H1 (cell line): ENCODE results near the gene CENPC. TPM values are rescaled to one million over a fixed set of nuclear protein-coding genes. Genes with fewer than 3 reads are reported as not detected.

ENCODE experiments used
- CTCF ChIA-PET: fragments of 300-600 bp; sonication (Branson Sonifier 250); formaldehyde crosslinking; loops from one replicate; lab custom pipeline; 2021; ENCODE audit not compliant: partially characterized antibody; lab: Charles Lee
- POLR2A ChIA-PET: fragments of 300-600 bp; sonication (Branson Sonifier 250); formaldehyde crosslinking; loops from one replicate; lab custom pipeline; 2021; ENCODE audit warnings: inconsistent platforms; ENCODE audit not compliant: partially characterized antibody; lab: Charles Lee
- DNase-seq, 2 experiments: peaks; one replicate each; pipeline versions ENCODE4 v3.0.0 to v3.0.0-alpha.2; 2010 to 2022; ENCODE audit warnings: low spot score in 2 of 2, low read depth in 1 of 2, mixed read lengths in 1 of 2
- FAIRE-seq: peaks from 2 replicates; lab custom pipeline; 2011; peaks lifted over from hg19 to GRCh38; lab: Jason Lieb, UNC
- H2AFZ ChIP-seq: 2 replicates; pipeline ENCODE4 v1.8.1; 2012; ENCODE audit warnings: low read length, inconsistent platforms
- H2AK5ac ChIP-seq: 2 replicates; pipeline ENCODE4 v1.6.1; 2013; ENCODE audit warnings: low read depth, low read length
- H2BK120ac ChIP-seq: replicated peaks from 2 replicates; pipeline ENCODE3; 2013; ENCODE audit warnings: low read depth, low read length, inconsistent platforms
- H2BK12ac ChIP-seq: 2 replicates; pipeline ENCODE4 v1.6.1; 2013; ENCODE audit warnings: low read depth, low read length
- H2BK15ac ChIP-seq: 2 replicates; pipeline ENCODE4 v1.6.1; 2013; ENCODE audit warnings: low read length
- H2BK20ac ChIP-seq: 2 replicates; pipeline ENCODE4 v1.6.1; 2013; ENCODE audit warnings: low read length
- H2BK5ac ChIP-seq: 2 replicates; pipeline ENCODE4 v1.6.1; 2013; ENCODE audit warnings: low read depth, low read length
- H3K14ac ChIP-seq: 2 replicates; pipeline ENCODE4 v1.6.1; 2013; ENCODE audit warnings: inconsistent platforms; ENCODE audit not compliant: insufficient read length
- H3K18ac ChIP-seq: 2 replicates; pipeline ENCODE4 v1.6.1; 2013; ENCODE audit warnings: low read length; ENCODE audit errors: extremely low read depth
- H3K23ac ChIP-seq: 2 replicates; pipeline ENCODE4 v1.6.1; 2013; ENCODE audit warnings: inconsistent platforms; ENCODE audit not compliant: insufficient read length
- H3K23me2 ChIP-seq: 2 replicates; pipeline ENCODE4 v1.6.1; 2013; ENCODE audit warnings: low read depth, low read length
- H3K27ac ChIP-seq: 2 replicates; pipeline ENCODE4 v1.6.1; 2011; ENCODE audit warnings: low read depth, low read length, inconsistent platforms
- H3K27me3 ChIP-seq, 4 experiments: replicated peaks in 1 of 4; 1 replicate in 1 of 4; 2 replicates in 3 of 4; pipeline versions ENCODE4 v1.6.1 to v1.8.1; 2011 to 2013; ENCODE audit warnings: low read length in 3 of 4, mild to moderate bottlenecking in 3 of 4, inconsistent platforms in 2 of 4, mixed read lengths in 2 of 4, moderate library complexity in 1 of 4; ENCODE audit not compliant: control insufficient read depth in 3 of 4, insufficient read depth in 3 of 4; ENCODE audit errors: extremely low read depth in 1 of 4
- H3K36me3 ChIP-seq, 4 experiments: 2 replicates each; pipeline versions ENCODE4 v1.6.1 to v1.8.1; 2011 to 2013; ENCODE audit warnings: mild to moderate bottlenecking in 4 of 4, low read length in 3 of 4, moderate library complexity in 2 of 4, control low read depth in 1 of 4, inconsistent platforms in 1 of 4; ENCODE audit not compliant: insufficient read depth in 4 of 4, control insufficient read depth in 2 of 4
- H3K4ac ChIP-seq: replicated peaks from 2 replicates; pipeline ENCODE3; 2013; ENCODE audit warnings: low read length, low read depth, mixed read lengths, inconsistent platforms; ENCODE audit not compliant: insufficient read length
- H3K4me1 ChIP-seq, 4 experiments: replicated peaks in 1 of 4; 1 replicate in 1 of 4; 2 replicates in 3 of 4; pipeline versions ENCODE4 v1.6.1 to v1.8.1; 2011 to 2013; ENCODE audit warnings: low read length in 3 of 4, inconsistent platforms in 2 of 4, mixed read lengths in 1 of 4; ENCODE audit not compliant: insufficient read depth in 4 of 4, control insufficient read depth in 3 of 4
- H3K4me2 ChIP-seq, 2 experiments: 2 replicates each; pipeline versions ENCODE4 v1.6.1 to v1.8.1; 2011 to 2013; ENCODE audit warnings: low read depth in 2 of 2, low read length in 2 of 2, control low read depth in 1 of 2, inconsistent platforms in 1 of 2, mild to moderate bottlenecking in 1 of 2; ENCODE audit not compliant: insufficient read depth in 1 of 2
- H3K4me3 ChIP-seq, 4 experiments: fragments of 200-600, 300-600 bp in 1 of 4; sonication (generic), shearing (Covaris generic), sonication (Bioruptor Twin) in 1 of 4; 2 replicates each; pipeline versions ENCODE4 v1.5.1 to v1.8.1; 2011 to 2016; ENCODE audit warnings: low read length in 4 of 4, low read depth in 3 of 4, control low read depth in 2 of 4, inconsistent platforms in 2 of 4, mild to moderate bottlenecking in 2 of 4, mixed read lengths in 1 of 4, moderate library complexity in 1 of 4; ENCODE audit not compliant: insufficient read depth in 2 of 4; ENCODE audit errors: extremely low read depth in 1 of 4
- H3K56ac ChIP-seq: replicated peaks from 2 replicates; pipeline ENCODE3; 2013; ENCODE audit warnings: low read depth, mild to moderate bottlenecking, mixed read lengths, low read length, inconsistent platforms; ENCODE audit not compliant: insufficient read length
- H3K79me1 ChIP-seq: 2 replicates; pipeline ENCODE4 v1.6.1; 2013; ENCODE audit warnings: low read depth, low read length, control low read depth
- H3K79me2 ChIP-seq, 2 experiments: 2 replicates each; pipeline versions ENCODE4 v1.6.1 to v1.8.1; 2012 to 2013; ENCODE audit warnings: low read length in 2 of 2, mild to moderate bottlenecking in 2 of 2, inconsistent platforms in 1 of 2; ENCODE audit not compliant: insufficient read depth in 2 of 2, control insufficient read depth in 1 of 2
- H3K9ac ChIP-seq, 4 experiments: replicated peaks in 1 of 4; 1 replicate in 1 of 4; 2 replicates in 3 of 4; pipeline versions ENCODE4 v1.6.1 to v1.8.1; 2011 to 2013; ENCODE audit warnings: low read depth in 3 of 4, low read length in 3 of 4, control low read depth in 2 of 4, mild to moderate bottlenecking in 2 of 4, moderate library complexity in 2 of 4, inconsistent platforms in 1 of 4; ENCODE audit errors: extremely low read depth in 1 of 4
- H3K9me3 ChIP-seq, 2 experiments: 2 replicates each; pipeline versions ENCODE4 v1.6.1 to v1.8.1; 2012 to 2013; ENCODE audit warnings: mild to moderate bottlenecking in 2 of 2, moderate library complexity in 2 of 2, control low read depth in 1 of 2, inconsistent platforms in 1 of 2, low read depth in 1 of 2, low read length in 1 of 2, mixed read lengths in 1 of 2; ENCODE audit not compliant: insufficient read depth in 2 of 2
- H4K20me1 ChIP-seq, 2 experiments: replicated peaks in 1 of 2; 2 replicates each; pipeline versions ENCODE3 to v1.8.1; 2011 to 2013; ENCODE audit warnings: inconsistent platforms in 2 of 2, low read length in 2 of 2, mild to moderate bottlenecking in 1 of 2; ENCODE audit not compliant: insufficient read depth in 2 of 2, control insufficient read depth in 1 of 2
- H4K5ac ChIP-seq: 2 replicates; pipeline ENCODE4 v1.6.1; 2013; ENCODE audit warnings: low read length, low read depth, mixed read lengths, inconsistent platforms; ENCODE audit not compliant: insufficient read length
- H4K8ac ChIP-seq: 2 replicates; pipeline ENCODE4 v1.8.0; 2013; ENCODE audit warnings: mild to moderate bottlenecking, moderate library complexity, low read length, inconsistent platforms; ENCODE audit not compliant: insufficient read depth; ENCODE audit errors: extremely low read depth
- H4K91ac ChIP-seq: replicated peaks from 2 replicates; pipeline ENCODE3; 2013; ENCODE audit warnings: low read length, mixed read lengths, inconsistent platforms; ENCODE audit not compliant: insufficient read length
- JUN ChIP-seq: IDR thresholded peaks from 2 replicates; pipeline ENCODE4 v1.6.1; 2011; ENCODE audit warnings: low read depth, mild to moderate bottlenecking, improper control_type of control experiment, low read length
- TAF7 ChIP-seq: optimal IDR thresholded peaks from 2 replicates; pipeline ENCODE3; 2011; ENCODE audit warnings: low read depth, mild to moderate bottlenecking, inconsistent platforms, low read length, moderate library complexity, borderline replicate concordance
- WGBS, 2 experiments: shearing (Covaris generic) in 1 of 2; methylation state at CpG; one replicate each; pipeline versions ENCODE4 v1.1.6 to v1.1.7; 2013 to 2015; ENCODE audit warnings: low lambda C conversion rate in 2 of 2, mixed read lengths in 2 of 2, inconsistent platforms in 1 of 2, low coverage in 1 of 2, missing lambda C conversion rate in 1 of 2; ENCODE audit not compliant: insufficient replicate concordance in 2 of 2, insufficient coverage in 1 of 2, insufficient read length in 1 of 2; ENCODE audit errors: extremely low coverage in 1 of 2, missing lambda C conversion rate in 1 of 2; 5-methylcytosine and 5-hydroxymethylcytosine counted together
- polyA plus RNA-seq, 7 experiments: library from polyadenylated mRNA; depleted of rRNA in 3 of 7; stranded (reverse) in 5 of 7; unstranded in 2 of 7; fragments of >200 nt in 5 of 7; fragments of 200-250 nt in 2 of 7; gene quantifications; 1 replicate in 5 of 7; 2 replicates in 1 of 7; 4 replicates in 1 of 7; pipeline versions ENCODE4 v1.2.1 to v1.2.3, GENCODE V29; 2011 to 2013; ENCODE audit warnings: missing spikeins in 2 of 7, mixed read lengths in 2 of 7
- total RNA-seq: library from RNA; stranded (reverse); fragmentation: NEBNext Ultra II Directional; extraction: Animal tissue kit (Norgen Biotek cat#: 25700); gene quantifications from 2 replicates; pipeline ENCODE4 v1.2.1, GENCODE V29; 2021

The CENPC gene
- total and polyA plus RNA-seq, 2 of the 8 experiments (the other 6 are each of a cell fraction or from before 2014, with no cell fraction given), result 2.8 to 15.7 TPM

GRCh38 chr4:67483868-67484602 lies 61.3 kb downstream of the CENPC start:
- H2BK15ac ChIP-seq, result no peak overlapping the region
- H3K27me3 ChIP-seq, result no peaks in the 10 kb centered on the region
- H3K18ac ChIP-seq, result no peak overlapping the region
- H2AK5ac ChIP-seq, result no peak overlapping the region
- H2BK5ac ChIP-seq, result no peak overlapping the region
- no peaks in the 10 kb centered on the region for H3K4me1 ChIP-seq
- TF ChIP-seq TAF7 (no peak), JUN (no peak)
- H3K56ac ChIP-seq, result no peak overlapping the region
- DNase-seq (no peak), FAIRE-seq (peak; percentile 28)
- H2BK12ac ChIP-seq, result no peak overlapping the region
- no peak overlapping the region for H3K4me2 ChIP-seq
- H3K36me3 ChIP-seq, result peaks cover 0 to 11% (median 0%) of the 10 kb centered on the region in 4 experiments; a peak in 1 of 8 replicates
- no peak overlapping the region for H3K27ac ChIP-seq
- H3K79me1 ChIP-seq, result no peaks in the 10 kb centered on the region
- no peak overlapping the region for H2BK20ac ChIP-seq
- CTCF ChIA-PET, result interaction anchor here (0.6 to 1.1 kb wide), 2 partner anchors 69 to 80 kb away, joined by 3 read pairs; no protein-coding TSS in a partner anchor
- H3K23me2 ChIP-seq, result no peaks in the 10 kb centered on the region
- WGBS, 2 experiments, result 88% methylated on average over 5 of the region's 5 CpGs; no CpG with 5 or more reads in 1 of the 2 experiments
- POLR2A ChIA-PET, result interaction anchor here (0.6 kb wide), 1 partner anchor 64 kb away, joined by 4 read pairs; no protein-coding TSS in a partner anchor
- H3K79me2 ChIP-seq, result no peaks in the 10 kb centered on the region
- no peak overlapping the region for H3K23ac ChIP-seq
- H3K9me3 ChIP-seq, result no peaks in the 10 kb centered on the region
- H4K8ac ChIP-seq, result no peak overlapping the region
- no peak overlapping the region for H4K5ac ChIP-seq
- no peak overlapping the region for H2AFZ ChIP-seq
- H3K4me3 ChIP-seq, result no peak overlapping the region
- peaks cover 0 to 1% of the 10 kb centered on the region in 2 experiments for H4K20me1 ChIP-seq
- no peak overlapping the region for H2BK120ac ChIP-seq
- H3K14ac ChIP-seq, result no peak overlapping the region
- H3K9ac ChIP-seq, result no peak overlapping the region
- H4K91ac ChIP-seq, result no peak overlapping the region
- no peak overlapping the region for H3K4ac ChIP-seq
